ENCODE results near the gene RUNX2. TPM values are rescaled to one million over a fixed set of nuclear protein-coding genes. Genes with fewer than 3 reads are reported as not detected.

RUNX2 gene
- polyA plus RNA-seq, 1 donor (not counting 4 experiments of a cell fraction or from before 2014, with no cell fraction given), result 1.4 TPM

GRCh38 chr6:45642331-45643125 is 314.4 kb downstream of the RUNX2 start:
- Histone ChIP-seq H3K4me1 (ENCODE audit: control insufficient read depth, extremely low read depth, insufficient read depth, low read length) (peaks cover 20% of the 10 kb centered on the region), H3K79me2 (ENCODE audit: control insufficient read depth, insufficient read depth, low read length) (no peaks in the 10 kb centered on the region), H2AFZ (ENCODE audit: control insufficient read depth, low read length) (no peak overlapping the region), H4K20me1 (ENCODE audit: control insufficient read depth, extremely low read depth, insufficient read depth, low read length) (no peaks in the 10 kb centered on the region), H3K4me2 (ENCODE audit: control insufficient read depth, extremely low read depth, insufficient read depth, low read depth, low read length) (no peak overlapping the region), H3K4me3 (ENCODE audit: control insufficient read depth in 2 of 3, extremely low read depth in 1 of 3, insufficient read depth in 2 of 3, low read depth in 1 of 3, low read length in 3 of 3) (no peak overlapping the region), H3K9me1 (ENCODE audit: control insufficient read depth, extremely low read depth, insufficient read depth, low read length) (no peaks in the 10 kb centered on the region), H3K36me3 (ENCODE audit: control insufficient read depth in 2 of 2, extremely low read depth in 1 of 2, insufficient read depth in 2 of 2, low read length in 2 of 2) (no peaks in the 10 kb centered on the region), H3K9me3 (ENCODE audit: control insufficient read depth, low read depth, low read length) (no peaks in the 10 kb centered on the region), H3K27me3 (ENCODE audit: control insufficient read depth, extremely low read depth, insufficient read depth, low read length) (no peaks in the 10 kb centered on the region), H3K27ac (ENCODE audit: control insufficient read depth, insufficient read depth, low read length) (no peak overlapping the region), H3K9ac (ENCODE audit: control insufficient read depth, extremely low read depth, insufficient read depth, low read length) (no peak overlapping the region)
- dilution Hi-C loops (cut with MboI; ENCODE audit: extremely low pct_ligation_motif_present, low sequenced_read_pairs), result no loop called here
- TF ChIP-seq CTCF (optimal IDR thresholded peaks at IDR 0.05 in 1 of 3, IDR thresholded peaks at IDR 0.05 in 1 of 3, conservative IDR thresholded peaks at IDR 0.05 in 1 of 3; ENCODE audit: extremely low read depth in 1 of 3, insufficient read depth in 2 of 3, low read length in 3 of 3) (no peak), EZH2 (IDR thresholded peaks at IDR 0.05; ENCODE audit: low read length) (no peak)
- no peak for DNase-seq (ENCODE audit: low read depth, low spot score)
- FAIRE-seq, result no peak

GRCh38 chr6:45643126-45643525 is 315.0 kb downstream of the RUNX2 start:
- Histone ChIP-seq H3K9me1 (ENCODE audit: control insufficient read depth, extremely low read depth, insufficient read depth, low read length) (no peaks in the 10 kb centered on the region), H3K9me3 (ENCODE audit: control insufficient read depth, low read depth, low read length) (no peaks in the 10 kb centered on the region), H3K27ac (ENCODE audit: control insufficient read depth, insufficient read depth, low read length) (no peak overlapping the region), H3K9ac (ENCODE audit: control insufficient read depth, extremely low read depth, insufficient read depth, low read length) (no peak overlapping the region), H3K79me2 (ENCODE audit: control insufficient read depth, insufficient read depth, low read length) (no peaks in the 10 kb centered on the region), H2AFZ (ENCODE audit: control insufficient read depth, low read length) (no peak overlapping the region), H3K4me2 (ENCODE audit: control insufficient read depth, extremely low read depth, insufficient read depth, low read depth, low read length) (no peak overlapping the region), H3K4me3 (ENCODE audit: control insufficient read depth in 2 of 3, extremely low read depth in 1 of 3, insufficient read depth in 2 of 3, low read depth in 1 of 3, low read length in 3 of 3) (no peak overlapping the region), H3K36me3 (ENCODE audit: control insufficient read depth in 2 of 2, extremely low read depth in 1 of 2, insufficient read depth in 2 of 2, low read length in 2 of 2) (no peaks in the 10 kb centered on the region), H3K4me1 (ENCODE audit: control insufficient read depth, extremely low read depth, insufficient read depth, low read length) (peaks cover 23% of the 10 kb centered on the region), H3K27me3 (ENCODE audit: control insufficient read depth, extremely low read depth, insufficient read depth, low read length) (no peaks in the 10 kb centered on the region), H4K20me1 (ENCODE audit: control insufficient read depth, extremely low read depth, insufficient read depth, low read length) (no peaks in the 10 kb centered on the region)
- no peak for DNase-seq (ENCODE audit: low read depth, low spot score)
- FAIRE-seq, result no peak
- dilution Hi-C loops (cut with MboI; ENCODE audit: extremely low pct_ligation_motif_present, low sequenced_read_pairs), result no loop called here
- TF ChIP-seq CTCF (optimal IDR thresholded peaks at IDR 0.05 in 1 of 3, IDR thresholded peaks at IDR 0.05 in 1 of 3, conservative IDR thresholded peaks at IDR 0.05 in 1 of 3; ENCODE audit: extremely low read depth in 1 of 3, insufficient read depth in 2 of 3, low read length in 3 of 3), result no peak
- TF ChIP-seq EZH2 (IDR thresholded peaks at IDR 0.05; ENCODE audit: low read length), result no peak
